Inflammatory macrophage treated with lipopolysaccharide for 4 hours (primary cell): ENCODE data around the gene PDIA2.
A peak's percentile ranks its signal among the peaks of the same experiment; 100 is the strongest.
"Not testable (repeated sequence)": the region's sequence is repeated elsewhere in the genome, so short reads cannot be mapped to it uniquely, and the experiment has no call there.

Experiments used
- DNase-seq: peaks from one replicate; pipeline ENCODE4 v3.0.0-alpha.2; 2020

Gene PDIA2

DNA sequence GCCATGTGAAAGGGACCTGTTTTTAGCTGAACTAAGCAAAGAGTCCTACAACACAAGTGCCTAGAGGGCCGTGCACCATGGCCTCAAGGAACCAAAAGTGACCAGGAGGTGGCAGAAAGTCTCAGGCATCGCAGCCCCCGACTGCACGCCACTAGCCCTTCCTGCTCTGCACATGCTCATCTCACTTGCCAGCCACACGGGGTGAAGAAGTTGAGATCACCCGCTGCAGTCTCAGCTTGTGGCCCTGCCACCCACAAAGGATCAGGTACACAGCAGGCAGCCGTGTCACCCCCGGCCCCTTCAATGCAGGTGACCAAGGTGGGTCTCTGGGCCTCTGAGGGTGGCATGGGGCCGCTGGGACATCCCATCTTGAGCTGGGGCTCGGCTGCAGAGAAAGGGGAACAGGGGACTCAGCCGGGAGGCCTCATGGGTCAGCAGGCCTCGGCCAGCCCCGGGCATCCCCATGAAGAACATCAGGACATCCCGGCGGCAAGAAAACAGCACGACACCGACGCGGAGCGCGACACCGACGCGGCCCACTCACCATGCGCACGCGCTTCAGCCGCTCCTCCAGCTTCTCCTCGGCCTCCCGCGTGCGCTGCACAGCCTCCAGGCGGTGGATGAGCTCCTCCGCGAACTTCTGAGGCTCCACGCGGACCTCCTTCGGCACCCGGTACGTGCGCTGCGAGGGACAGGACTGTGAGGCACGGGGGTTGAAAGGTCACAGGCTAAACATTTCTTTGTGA lies 21.0 kb downstream of the PDIA2 start:
- peak; percentile 19 for DNase-seq

DNA sequence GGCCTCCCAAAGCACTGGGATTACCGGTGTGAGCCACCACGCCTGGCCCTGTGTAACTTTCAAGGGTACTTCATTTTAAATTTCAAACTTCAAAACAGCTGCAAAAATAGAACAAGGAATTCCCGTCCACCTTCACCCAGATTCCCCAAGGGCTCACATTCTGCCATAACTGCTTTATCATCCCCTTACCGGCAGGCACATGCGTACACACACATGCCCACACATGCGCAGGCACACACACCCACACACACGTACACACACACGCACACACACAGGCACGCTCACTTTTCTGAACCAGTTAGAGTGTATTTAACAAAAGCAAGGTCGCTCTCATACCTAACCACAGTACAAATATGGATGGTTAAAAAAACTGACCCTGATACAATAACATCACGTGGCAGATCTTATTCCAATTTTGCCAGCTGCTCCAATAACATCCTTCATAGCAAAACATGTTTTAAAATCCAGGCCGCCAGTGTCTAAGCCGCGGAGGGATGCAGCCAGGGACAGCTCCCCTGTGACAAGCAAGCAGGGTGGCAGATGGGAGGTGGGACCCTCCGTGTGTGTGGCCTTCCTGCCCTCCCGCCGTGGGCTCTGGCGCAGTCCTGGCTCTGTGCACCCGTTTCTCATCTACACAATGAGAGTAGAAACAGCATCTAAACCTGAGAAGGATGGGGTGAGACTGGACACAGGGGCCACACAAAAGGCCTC lies 23.1 kb downstream of the PDIA2 start:
- DNase-seq = no peak

DNA sequence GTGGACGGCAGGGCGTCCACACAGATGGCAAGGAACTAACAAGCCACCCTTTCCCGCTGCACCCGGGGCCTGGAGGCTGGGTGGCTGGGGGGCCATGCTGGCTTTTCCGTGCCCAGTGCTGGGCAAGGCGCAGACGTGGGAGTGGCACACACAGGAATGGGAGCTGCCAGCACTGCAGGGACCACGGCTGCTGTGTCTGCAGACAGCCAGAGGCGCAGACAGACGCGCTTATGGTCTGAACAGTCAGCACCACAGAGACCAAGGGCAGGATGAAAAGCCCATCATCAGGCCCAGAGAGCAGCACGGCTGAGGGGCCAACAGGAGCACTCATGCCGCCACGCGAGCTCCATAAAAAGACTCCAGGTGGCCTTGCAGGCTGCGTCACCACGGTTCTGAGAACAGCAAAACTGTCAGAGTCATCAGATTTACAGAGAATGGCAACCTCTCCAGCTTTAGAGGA lies 24.0 kb downstream of the PDIA2 start:
- no peak for DNase-seq

DNA sequence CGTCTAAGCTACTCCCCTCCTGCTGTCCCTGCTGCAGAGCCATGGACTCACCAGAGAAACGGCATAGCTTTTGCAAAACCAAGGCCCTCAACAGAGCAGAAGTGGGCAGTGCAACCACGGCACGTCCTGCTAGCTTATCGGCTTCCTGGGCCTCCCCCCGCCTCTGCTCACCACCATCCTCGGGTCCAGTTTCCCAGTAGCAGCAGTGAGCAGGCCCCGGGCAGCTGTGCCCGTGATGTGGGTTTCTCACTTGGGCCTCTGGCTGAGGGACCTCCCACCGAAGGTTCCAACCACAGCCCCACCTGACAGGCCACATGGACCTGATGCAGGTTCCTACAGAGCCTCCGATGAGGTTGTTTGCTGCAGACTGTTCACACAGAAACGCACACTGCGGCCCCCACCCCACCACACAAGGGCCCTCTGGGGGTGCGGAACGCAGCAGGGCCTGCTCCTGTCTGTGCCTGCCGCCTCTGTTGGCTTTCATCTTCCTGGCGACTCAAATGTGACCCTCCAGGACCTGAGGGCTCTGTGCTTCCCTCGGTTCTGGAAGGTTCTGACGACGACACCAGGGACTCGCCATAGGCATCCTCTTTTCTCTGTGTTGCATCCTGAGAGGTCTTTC lies 24.8 kb downstream of the PDIA2 start:
- DNase-seq = no peak

DNA sequence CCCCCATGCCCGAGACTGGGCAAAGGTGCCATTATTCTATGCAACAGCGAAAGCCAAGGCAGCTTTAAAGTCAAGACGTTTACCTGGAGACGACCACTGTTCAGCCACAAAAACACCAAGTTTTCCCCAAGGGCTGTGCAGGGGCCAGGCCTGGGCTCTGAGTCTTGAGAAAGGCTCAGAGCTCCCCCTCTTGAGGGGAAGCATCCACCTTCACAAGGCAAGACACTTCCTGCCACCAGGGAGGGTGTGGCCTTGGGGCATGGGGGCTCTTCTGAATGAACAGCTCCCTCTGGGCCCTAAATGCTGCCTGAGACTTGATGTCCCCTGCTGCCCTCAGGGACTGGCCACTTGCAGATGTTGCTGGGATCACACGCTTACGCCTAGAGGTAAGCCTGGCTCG lies 26.5 kb downstream of the PDIA2 start:
- no peak for DNase-seq

DNA sequence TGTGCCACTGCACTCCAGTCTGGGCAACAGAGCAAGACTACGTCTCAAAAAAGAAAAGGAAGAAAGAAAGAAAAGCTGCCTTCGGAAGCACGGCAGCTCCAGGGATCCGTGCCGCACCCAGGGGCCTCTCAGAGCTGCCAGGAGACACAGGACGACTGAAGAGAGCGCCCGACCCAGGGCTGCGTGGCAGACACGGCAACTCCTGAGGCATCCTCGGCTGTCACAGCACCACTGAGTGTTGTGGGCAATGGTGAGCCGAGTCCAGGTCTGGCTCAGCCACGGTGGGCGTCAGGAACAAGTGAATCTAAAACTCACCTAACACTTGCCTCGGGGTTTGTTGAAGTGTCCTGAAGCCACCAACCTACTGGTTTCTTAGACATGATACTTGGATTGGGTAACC lies 28.8 kb downstream of the PDIA2 start:
- no peak for DNase-seq

DNA sequence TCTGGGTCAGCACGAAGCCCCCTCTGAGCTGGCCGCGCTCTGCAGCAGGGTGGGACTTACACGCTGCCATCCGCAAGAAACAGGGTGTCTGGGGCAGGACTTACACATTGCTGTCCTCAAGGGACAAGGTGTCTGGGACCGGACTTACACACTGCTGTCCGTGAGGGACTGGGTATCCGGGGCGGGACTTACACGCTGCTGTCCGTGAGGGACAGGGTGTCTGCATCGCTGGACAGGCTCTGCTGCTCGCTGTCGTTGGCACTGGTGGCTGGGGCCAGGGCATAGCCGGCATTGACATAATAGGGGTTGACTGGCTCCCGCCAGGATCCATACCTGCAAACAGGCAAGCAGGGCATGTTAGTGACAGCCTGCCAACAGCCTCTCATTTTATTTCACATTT lies 31.4 kb downstream of the PDIA2 start:
- DNase-seq = no peak

DNA sequence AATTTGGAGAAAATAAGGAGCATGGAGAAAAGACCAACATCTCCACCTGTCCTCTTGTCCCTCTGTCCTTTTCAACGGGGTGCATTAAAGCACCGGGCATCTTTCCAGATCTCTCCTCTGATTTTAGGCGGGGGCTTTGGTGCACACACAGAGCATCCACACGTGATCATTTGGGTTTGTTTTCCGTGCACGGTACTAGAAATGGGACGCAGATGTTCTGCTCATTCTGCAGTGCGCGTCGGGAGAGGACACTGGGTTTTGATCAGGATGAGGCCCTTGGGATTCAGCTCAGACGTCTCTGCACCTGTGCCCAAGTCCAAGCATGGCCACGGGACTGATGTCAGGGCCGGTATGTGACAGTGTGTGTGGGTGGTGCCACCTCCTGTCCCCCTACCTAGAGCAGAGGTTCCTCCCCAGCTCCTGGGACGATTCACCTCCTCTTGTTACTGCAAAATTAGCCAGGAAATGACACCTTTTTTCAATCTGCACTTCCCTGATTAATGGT lies 31.9 kb downstream of the PDIA2 start:
- no peak for DNase-seq

DNA sequence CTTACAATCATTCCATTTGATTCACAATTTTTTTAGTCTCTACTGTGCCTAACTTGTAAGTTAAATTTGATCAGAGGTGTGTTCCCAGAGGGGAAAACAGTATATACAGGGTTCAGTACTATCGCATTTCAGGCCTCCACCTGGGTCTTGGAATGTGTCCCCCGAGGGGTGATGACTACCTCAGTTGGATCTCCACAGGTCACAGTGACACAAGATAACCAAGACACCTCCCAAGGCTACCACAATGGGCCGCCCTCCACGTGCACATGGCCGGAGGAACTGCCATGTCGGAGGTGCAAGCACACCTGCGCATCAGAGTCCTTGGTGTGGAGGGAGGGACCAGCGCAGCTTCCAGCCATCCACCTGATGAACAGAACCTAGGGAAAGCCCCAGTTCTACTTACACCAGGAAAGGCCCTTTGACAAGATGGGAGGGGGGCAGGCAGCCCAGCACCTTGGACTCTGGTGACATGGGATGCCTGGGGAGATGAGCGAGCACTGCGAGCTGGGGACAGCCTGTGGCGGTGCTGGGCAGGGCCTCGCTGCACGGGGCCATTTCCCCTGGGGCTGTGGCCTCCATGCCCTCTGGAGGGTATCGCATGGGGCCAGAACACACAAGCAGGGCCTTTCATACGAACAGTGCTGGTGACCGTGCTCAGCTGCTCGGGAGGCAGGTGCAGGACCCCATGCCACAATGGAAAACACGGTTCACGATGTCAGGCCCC lies 33.9 kb downstream of the PDIA2 start:
- no peak for DNase-seq

DNA sequence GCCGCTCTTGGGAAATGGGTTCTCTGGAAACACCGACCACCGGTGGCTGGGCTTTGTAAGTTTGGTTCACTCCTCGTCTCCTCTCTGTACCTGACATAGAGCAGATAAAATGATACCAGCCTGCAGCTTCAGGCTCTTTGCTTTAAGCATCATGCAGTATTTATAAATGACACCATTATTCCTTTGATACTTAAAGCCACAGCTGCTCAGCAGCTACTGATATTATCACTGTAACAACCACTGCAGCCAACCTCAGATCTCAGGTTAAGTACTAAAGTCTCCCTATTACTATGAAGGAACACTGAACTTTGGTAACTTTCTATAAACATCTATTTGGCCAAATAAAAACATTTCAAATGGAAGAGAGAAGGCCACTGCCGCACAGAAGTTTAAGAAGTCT lies 34.6 kb downstream of the PDIA2 start:
- no peak for DNase-seq

DNA sequence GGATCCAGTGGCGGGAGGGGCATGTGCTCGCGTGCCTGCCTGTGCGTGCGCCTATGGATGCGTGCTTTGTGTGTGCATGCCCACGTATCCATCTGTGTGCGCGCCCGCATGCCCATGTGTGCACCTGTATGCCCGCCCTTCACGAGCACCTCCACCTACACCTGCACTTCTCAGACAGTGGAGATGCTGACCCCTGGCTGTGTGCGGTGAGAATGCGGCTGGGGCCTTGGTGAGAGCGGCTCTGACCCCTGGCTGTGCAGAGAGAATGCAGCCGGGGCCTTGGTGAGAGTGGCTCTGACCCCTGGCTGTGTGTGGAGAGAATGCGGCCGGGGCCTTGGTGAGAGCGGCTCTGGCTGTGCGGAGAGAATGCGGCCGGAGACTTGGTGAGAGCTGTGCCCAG lies 35.7 kb downstream of the PDIA2 start:
- DNase-seq = no peak

DNA sequence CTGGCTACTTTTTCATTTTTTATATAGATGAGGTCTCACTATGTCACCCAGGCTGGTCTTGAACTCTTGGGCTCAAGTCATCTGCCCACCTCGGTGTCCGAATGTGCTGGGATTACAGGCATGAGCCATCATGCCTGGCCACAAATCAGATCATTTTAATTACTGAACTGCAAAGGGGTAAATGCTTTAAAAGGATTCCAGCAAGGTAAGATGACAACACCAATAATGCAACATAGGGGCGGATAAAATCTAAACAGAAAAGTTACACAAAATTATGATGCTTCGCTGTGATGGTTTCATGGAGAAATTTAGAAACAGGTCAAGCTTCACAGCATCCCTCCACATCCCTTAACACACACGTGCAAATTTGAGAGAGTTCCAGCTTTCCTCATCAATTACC lies 37.2 kb downstream of the PDIA2 start:
- DNase-seq = no peak

DNA sequence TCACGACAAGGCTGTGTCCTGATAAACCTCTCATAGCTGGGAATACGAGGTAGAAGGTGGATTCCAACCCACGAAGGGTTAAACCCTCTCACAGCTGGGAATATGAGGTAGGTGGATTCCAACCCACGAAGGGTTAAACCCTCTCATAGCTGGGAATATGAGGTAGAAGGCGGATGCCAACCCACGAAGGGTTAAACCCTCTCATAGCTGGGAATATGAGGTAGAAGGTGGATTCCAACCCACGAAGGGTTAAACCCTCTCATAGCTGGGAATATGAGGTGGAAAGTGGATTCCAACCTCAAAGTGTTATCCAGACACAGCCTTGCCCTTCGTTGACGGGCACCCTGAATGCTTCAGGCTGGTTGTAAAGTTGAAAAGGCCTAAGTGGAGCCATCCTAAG lies 38.6 kb downstream of the PDIA2 start:
- DNase-seq = no peak

DNA sequence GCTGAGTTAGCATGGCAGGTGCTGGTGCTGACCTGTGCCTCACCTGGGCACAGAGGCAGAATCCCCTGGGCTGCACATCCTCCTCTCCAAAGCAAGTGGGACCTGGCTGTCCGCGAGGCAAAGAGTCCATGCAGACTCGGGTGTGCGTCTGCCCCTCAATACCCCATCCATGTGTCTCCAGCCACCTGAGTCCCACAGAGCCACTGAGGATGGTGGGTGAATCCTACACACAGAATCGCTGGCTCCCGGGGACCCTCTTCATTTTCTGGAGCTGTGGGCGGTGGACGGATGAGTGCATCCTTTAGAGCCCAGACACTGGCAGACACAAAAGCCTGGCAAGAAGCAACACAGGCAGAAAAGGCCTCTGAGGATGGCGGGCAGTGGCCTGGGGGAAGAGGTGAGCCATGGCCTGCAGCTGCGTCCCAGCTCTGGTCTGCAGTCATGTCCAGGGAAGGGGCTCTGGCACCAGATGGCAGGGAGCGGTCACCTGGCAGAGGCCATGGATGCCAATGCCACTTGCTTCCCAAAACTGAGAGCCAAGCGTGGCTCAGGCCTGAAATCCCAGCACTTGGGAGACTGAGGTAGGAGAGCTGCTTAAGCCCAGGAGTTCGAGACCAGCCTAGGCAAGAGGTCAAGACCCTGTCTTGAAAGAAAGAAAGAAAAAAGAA lies 39.6 kb downstream of the PDIA2 start:
- no peak for DNase-seq

DNA sequence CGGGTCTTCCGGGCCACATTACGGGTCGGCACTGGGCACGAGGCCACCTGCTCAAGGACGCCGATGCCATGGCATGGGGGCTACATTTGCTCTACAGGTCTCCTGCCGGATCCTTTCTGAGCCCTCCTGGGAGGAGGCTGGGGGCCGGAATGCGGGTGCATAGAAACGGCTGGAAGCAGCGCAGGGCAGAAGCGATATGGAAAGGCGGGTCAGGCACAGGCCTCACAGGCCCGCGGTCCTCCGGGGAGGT lies 41.2 kb downstream of the PDIA2 start:
- no peak for DNase-seq

DNA sequence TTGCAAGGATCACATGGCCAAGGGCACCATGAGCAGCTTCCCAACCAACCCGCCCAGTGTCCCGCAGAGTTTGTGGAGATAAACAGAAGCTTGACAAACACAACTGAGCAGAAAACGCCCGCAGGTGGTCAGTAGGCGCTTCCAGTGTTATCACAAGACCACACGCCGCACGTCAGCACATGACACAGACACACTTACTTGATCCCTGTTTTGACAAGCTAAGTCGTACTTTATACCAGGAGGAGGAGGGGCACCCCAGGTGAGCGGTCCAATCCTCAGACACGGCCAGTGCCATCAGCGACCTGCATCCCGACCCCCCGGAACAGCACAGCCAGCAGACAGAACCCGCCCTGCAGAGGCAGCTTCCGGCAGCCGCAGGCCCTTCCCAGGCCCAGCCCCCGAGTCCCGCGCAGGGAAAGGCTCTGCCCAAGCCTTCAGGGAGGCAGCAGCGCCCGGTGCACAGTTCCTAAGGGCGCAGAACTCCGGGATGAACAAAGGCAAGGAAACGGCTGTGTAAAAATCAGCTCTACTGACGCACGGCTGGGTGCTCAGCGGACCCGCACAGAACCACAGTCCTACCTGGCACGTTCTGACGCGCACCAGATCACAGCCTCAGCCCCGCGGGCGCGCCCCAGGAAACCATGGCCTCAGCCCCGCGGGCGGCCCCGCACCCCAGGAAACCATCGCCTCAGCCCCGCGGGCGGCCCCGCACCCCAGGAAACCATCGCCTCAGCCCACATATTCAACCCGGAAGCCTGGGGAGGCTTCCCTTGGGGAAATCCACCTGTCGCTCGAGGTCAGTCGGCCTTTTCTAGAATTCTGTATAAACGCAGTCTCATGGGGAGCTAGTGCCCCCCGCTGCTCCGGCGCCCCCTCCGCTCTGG lies 41.7 kb downstream of the PDIA2 start:
- DNase-seq = no peak

DNA sequence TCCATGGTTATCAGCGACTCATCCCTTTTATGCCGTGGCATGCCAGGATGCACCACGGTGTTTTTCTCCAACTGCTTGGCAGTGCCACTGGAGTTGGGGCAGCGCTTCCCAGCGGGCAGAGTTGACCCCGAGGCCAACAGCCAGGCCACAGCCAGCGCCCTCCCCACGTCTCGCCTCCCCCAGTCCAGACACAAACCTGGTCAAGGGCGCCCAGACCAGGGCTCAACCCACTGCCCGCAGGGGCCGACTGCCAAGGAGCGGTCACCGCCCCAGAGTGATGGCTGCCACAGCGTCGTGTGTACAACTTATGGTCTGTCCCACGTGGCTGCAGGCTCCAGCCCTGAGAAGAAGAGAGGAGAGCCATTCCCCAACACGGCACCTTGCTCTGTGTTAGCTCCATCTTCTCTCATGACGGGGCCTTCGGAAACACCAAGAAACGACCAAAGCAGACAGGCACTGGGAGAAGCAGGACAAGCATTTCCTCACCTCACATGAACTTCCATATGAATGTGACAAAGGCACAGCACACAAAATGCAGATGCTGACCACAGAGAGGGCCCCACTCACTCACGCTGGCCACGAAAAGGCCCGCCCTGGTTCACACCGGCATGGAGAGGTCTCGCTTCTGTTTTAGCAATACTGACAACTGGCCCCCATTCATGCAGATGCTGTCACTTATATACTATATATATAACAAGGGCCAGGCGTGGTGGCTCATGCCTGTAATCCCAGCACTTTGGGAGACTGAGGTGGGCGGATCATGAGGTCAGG lies 42.6 kb downstream of the PDIA2 start:
- DNase-seq = peak; percentile 27

DNA sequence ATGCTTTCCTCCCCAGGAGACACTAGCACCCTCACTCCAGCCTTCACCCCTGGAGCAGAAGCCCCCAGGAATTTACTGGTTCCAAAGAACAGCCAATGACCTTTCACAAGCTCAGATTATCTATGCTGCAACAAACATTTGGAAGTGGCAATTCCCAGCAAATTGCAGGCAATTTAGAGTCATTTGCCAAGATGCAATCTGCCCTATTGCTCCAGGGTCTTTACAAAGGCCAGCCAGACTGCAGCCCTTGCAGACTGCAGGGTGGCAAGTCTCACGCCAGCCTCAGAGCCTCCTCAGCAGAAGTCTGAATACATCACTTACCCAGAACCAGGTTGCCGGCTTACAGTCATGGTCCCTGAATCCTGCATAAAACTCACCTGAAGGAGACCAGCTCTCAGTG lies 47.8 kb downstream of the PDIA2 start:
- no peak for DNase-seq

DNA sequence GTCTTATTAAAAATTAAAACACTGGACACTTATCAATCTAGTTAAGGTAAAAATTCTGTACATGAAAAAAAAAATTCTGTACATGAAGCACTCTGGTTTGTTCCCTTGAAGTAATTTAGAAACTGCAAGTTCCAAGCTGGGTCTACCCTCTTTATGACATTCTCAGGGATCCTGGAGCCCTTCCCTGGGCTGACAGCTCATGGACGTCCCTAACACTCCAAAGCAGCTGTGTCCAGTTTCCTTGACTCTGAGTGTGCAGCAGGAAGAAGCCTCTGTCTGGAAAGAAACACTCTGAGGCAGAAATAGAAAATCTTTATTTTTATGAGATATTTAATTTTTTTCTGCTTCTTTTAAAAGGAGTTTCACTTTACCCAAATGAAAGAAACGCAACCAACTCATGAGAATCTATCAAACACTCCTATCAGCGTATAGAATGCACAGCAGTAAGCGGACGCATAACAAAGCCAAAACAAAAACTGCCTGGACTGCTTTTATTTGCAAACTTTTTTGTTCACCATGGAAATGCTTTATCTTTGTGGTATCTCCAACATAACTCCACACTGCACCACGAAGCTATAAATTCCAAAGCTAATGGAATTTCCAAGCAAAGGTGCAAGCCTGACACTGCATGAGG lies 48.3 kb downstream of the PDIA2 start:
- DNase-seq = not testable (repeated sequence)

DNA sequence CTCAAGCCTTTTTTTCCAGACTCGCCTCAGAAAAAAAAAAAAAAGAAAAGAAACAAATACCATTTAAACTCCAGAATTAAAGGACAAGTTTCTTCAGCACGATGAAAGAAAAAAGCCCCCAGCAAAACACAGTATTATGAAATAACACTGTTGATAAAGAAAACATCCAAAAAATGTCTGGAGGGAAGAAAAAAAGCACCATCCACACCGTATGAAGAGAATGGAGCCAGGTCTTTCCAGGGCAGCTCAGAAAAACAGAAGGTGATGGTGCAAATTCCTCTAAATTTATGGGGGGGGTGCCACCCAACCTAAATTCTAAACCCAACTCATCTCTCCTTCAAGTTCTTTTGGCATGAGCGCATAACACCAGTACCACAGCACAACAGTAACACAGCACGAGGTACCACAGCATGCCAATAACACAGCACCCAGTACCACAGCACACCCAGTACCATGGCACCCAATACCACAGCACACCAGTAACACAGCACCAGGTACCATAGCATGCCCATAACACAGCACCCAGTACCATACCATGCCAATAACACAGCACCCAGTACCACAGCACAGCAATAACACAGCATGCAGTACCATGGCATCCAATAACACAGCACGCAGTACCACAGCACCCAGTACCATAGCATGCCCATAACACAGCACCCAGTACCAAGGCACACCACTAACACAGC lies 50.6 kb downstream of the PDIA2 start:
- no peak for DNase-seq
